BLaER1 treated with 17β-estradiol and CSF1 and Interleukin-3, amounts not matched to agents 10 nM and 100 nM (cell line): ENCODE results near the gene SEMA4D.
A peak's percentile ranks its signal among the peaks of the same experiment; 100 is the strongest.

ENCODE experiments used
- H3K27ac ChIP-seq, 11 experiments: shearing (Covaris generic); formaldehyde crosslinking; 2 replicates each; pipeline ENCODE4 v1.8.1; 2022
- H3K27me3 ChIP-seq, 11 experiments: shearing (Covaris generic); formaldehyde crosslinking; 2 replicates each; pipeline ENCODE4 v1.8.1; 2022
- H3K36me3 ChIP-seq, 11 experiments: shearing (Covaris generic); formaldehyde crosslinking; 2 replicates each; pipeline ENCODE4 v1.8.1; 2022
- H3K4me1 ChIP-seq, 10 experiments: shearing (Covaris generic); formaldehyde crosslinking; 2 replicates each; pipeline ENCODE4 v1.8.1; 2022
- H3K4me2 ChIP-seq, 11 experiments: shearing (Covaris generic); formaldehyde crosslinking; 2 replicates each; pipeline ENCODE4 v1.8.1; 2022
- H3K4me3 ChIP-seq, 10 experiments: shearing (Covaris generic); formaldehyde crosslinking; 2 replicates each; pipeline ENCODE4 v1.8.1; 2022
- H3K9ac ChIP-seq, 11 experiments: shearing (Covaris generic); formaldehyde crosslinking; 2 replicates each; pipeline ENCODE4 v1.8.1; 2022
- H3K9me3 ChIP-seq, 11 experiments: shearing (Covaris generic); formaldehyde crosslinking; replicated peaks in 1 of 11; 2 replicates each; pipeline ENCODE4 v1.8.1; 2022
- H4K20me1 ChIP-seq, 11 experiments: shearing (Covaris generic); formaldehyde crosslinking; 2 replicates each; pipeline ENCODE4 v1.8.1; 2022
- Cebpa-rat ChIP-seq, 11 experiments: shearing (Covaris generic); IDR thresholded peaks; 2 replicates each; pipeline ENCODE4 v1.8.1; 2022

Gene SEMA4D

DNA sequence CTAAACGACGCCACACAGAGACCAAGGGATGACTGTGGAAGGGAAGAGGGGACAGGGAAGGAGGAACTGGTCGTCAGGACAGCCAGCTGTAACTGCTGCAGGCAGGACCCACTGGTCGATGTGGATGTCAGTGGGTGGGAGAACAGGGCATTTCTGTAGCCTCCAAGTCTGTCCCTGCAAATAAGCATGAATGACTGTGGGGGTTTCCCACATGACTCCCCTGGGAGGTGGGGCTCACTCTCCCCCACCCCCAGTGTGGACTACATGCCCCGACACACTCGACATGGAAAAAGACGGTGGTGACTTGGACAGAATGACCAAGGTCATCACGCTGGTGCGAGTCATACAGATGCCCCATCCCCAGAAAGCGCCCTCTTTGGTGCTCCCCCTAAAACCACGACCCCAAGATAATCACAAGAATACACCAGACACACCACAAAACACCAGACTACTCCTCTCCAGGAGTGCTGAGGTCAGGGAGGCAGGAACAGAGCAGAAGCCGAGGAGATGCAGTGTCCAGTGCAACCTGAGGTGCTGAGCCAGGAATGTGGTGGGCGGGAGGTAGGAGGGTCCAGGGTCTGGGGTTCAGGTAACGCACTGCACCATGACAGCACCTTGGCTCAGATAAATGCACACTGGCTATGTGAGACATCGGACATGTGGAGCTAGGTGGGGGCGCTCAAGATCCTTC lies 114.7 kb downstream of the SEMA4D start:
- Histone ChIP-seq H4K20me1 (peaks cover 0 to 49% (median 8%) of the 10 kb centered on the region in 11 experiments; a peak in 12 of 22 replicates), H3K4me3 (peak overlapping the region in 6 of 10 experiments; percentile 9 to 35 (median 16); a peak in 6 of 20 replicates), H3K4me2 (peak overlapping the region; percentile 82 to 96 (median 91)), H3K9me3 (peaks cover 0 to 3% (median 0%) of the 10 kb centered on the region in 11 experiments; a peak in 5 of 22 replicates), H3K9ac (peak overlapping the region in 10 of 11 experiments; percentile 7 to 54 (median 34); a peak in 14 of 22 replicates), H3K36me3 (peaks cover 28 to 76% (median 61%) of the 10 kb centered on the region in 11 experiments), H3K4me1 (peaks cover 48 to 89% (median 73%) of the 10 kb centered on the region in 10 experiments), H3K27ac (peak overlapping the region in 7 of 11 experiments; percentile 47 to 69 (median 60); a peak in 12 of 22 replicates), H3K27me3 (no peaks in the 10 kb centered on the region)
- no peak for TF ChIP-seq Cebpa-rat (IDR thresholded peaks at IDR 0.05)

- Histone ChIP-seq H3K27me3 (no peaks in the 10 kb centered on the region), H4K20me1 (peaks cover 0 to 53% (median 8%) of the 10 kb centered on the region in 11 experiments; a peak in 12 of 22 replicates), H3K9ac (peak overlapping the region in 9 of 11 experiments; percentile 17 to 54 (median 35); a peak in 15 of 22 replicates), H3K9me3 (no peaks in the 10 kb centered on the region), H3K4me1 (peaks cover 50 to 86% (median 69%) of the 10 kb centered on the region in 10 experiments), H3K27ac (peak overlapping the region in 10 of 11 experiments; percentile 8 to 69 (median 56); a peak in 16 of 22 replicates), H3K36me3 (peaks cover 24 to 76% (median 58%) of the 10 kb centered on the region in 11 experiments), H3K4me3 (peak overlapping the region in 3 of 10 experiments; percentile 9 to 31 (median 16); a peak in 2 of 20 replicates), H3K4me2 (peak overlapping the region; percentile 82 to 96 (median 91))
- no peak for TF ChIP-seq Cebpa-rat (IDR thresholded peaks at IDR 0.05)
Observed at GRCh38 chr9:89382026-89382986, 115.6 kb downstream of the SEMA4D start.

- H3K9me3 ChIP-seq, result no peaks in the 10 kb centered on the region
- peak overlapping the region; percentile 82 to 96 (median 91) for H3K4me2 ChIP-seq
- H3K27me3 ChIP-seq, result no peaks in the 10 kb centered on the region
- TF ChIP-seq Cebpa-rat (IDR thresholded peaks at IDR 0.05), result no peak
- H3K27ac ChIP-seq, result peak overlapping the region in 2 of 11 experiments; percentile 20 to 60; a peak in 3 of 22 replicates
- H4K20me1 ChIP-seq, result peaks cover 0 to 53% (median 8%) of the 10 kb centered on the region in 11 experiments; a peak in 12 of 22 replicates
- peaks cover 54 to 89% (median 78%) of the 10 kb centered on the region in 10 experiments for H3K4me1 ChIP-seq
- peaks cover 13 to 76% (median 56%) of the 10 kb centered on the region in 11 experiments for H3K36me3 ChIP-seq
- peak overlapping the region in 2 of 11 experiments; percentile 13 to 22; a peak in 1 of 22 replicates for H3K9ac ChIP-seq
- H3K4me3 ChIP-seq, result 0 out of 20 replicates have a peak overlapping the region, but pooled peaks of 1 of the 10 experiments have one; percentile 0
Observed at GRCh38 chr9:89381308-89381609, 116.7 kb downstream of the SEMA4D start.

- Histone ChIP-seq H3K4me2 (peak overlapping the region; percentile 82 to 96 (median 91)), H3K36me3 (peaks cover 9 to 71% (median 52%) of the 10 kb centered on the region in 11 experiments), H3K27me3 (no peaks in the 10 kb centered on the region), H3K9ac (peak overlapping the region in 2 of 11 experiments; percentile 13 to 22; a peak in 2 of 22 replicates), H4K20me1 (peaks cover 0 to 53% (median 8%) of the 10 kb centered on the region in 11 experiments; a peak in 12 of 22 replicates), H3K9me3 (no peaks in the 10 kb centered on the region), H3K4me3 (0 out of 20 replicates have a peak overlapping the region, but pooled peaks of 1 of the 10 experiments have one; percentile 0), H3K4me1 (peaks cover 60 to 95% (median 84%) of the 10 kb centered on the region in 10 experiments), H3K27ac (peak overlapping the region in 6 of 11 experiments; percentile 15 to 50 (median 24); a peak in 6 of 22 replicates)
- TF ChIP-seq Cebpa-rat (IDR thresholded peaks at IDR 0.05), result no peak
Observed at GRCh38 chr9:89380437-89381307, 117.2 kb downstream of the SEMA4D start.

DNA sequence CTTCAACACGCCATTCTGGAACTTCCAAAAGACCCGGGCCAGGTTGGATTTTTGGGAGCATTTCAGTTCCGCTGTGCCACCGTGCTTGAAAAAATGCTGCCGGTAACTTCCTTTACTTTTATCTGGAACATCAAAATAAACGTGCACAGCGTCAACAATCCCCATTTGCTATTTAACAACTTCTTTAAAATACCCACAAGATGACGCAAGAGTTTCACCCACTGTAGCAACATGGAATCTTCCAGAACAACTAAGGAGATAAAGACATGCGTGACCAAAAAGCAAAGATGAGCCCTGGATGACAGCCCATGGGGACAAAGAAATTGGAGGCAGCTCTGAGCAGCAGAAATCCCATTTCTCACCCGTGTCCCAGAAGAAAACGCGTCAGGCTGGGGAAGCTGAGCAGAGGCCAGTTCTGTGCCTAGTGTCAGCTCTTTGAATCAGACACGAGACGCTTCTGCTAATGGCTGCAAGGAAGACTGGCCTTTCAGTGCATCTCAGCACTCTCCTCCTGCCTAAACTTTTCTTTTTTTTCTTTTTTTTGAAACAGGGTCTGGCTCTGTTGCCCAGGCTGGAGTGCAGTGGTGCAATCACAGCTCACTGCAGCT lies 118.3 kb downstream of the SEMA4D start:
- H3K27me3 ChIP-seq, result no peaks in the 10 kb centered on the region
- H3K9me3 ChIP-seq, result no peaks in the 10 kb centered on the region
- no peak overlapping the region for H3K4me3 ChIP-seq
- peaks cover 1 to 61% (median 42%) of the 10 kb centered on the region in 11 experiments; a peak in 21 of 22 replicates for H3K36me3 ChIP-seq
- H3K9ac ChIP-seq, result 0 out of 22 replicates have a peak overlapping the region, but pooled peaks of 1 of the 11 experiments have one; percentile 12
- peak in 10 of 11 experiments; percentile 44 to 90 (median 74); a peak in 16 of 22 replicates for TF ChIP-seq Cebpa-rat (IDR thresholded peaks at IDR 0.05)
- H3K27ac ChIP-seq, result peak overlapping the region in 7 of 11 experiments; percentile 29 to 60 (median 47); a peak in 9 of 22 replicates
- peaks cover 0 to 56% (median 8%) of the 10 kb centered on the region in 11 experiments; a peak in 12 of 22 replicates for H4K20me1 ChIP-seq
- H3K4me1 ChIP-seq, result peaks cover 71 to 97% (median 89%) of the 10 kb centered on the region in 10 experiments
- H3K4me2 ChIP-seq, result peak overlapping the region in 10 of 11 experiments; percentile 0 to 96 (median 86); a peak in 15 of 22 replicates

- H3K27me3 ChIP-seq, result no peaks in the 10 kb centered on the region
- peak overlapping the region in 1 of 11 experiments; percentile 12; a peak in 1 of 22 replicates for H3K9ac ChIP-seq
- TF ChIP-seq Cebpa-rat (IDR thresholded peaks at IDR 0.05), result no peak
- no peak overlapping the region for H3K4me3 ChIP-seq
- H3K4me1 ChIP-seq, result peaks cover 73 to 97% (median 89%) of the 10 kb centered on the region in 10 experiments
- H3K4me2 ChIP-seq, result peak overlapping the region in 8 of 11 experiments; percentile 18 to 96 (median 88); a peak in 15 of 22 replicates
- H3K27ac ChIP-seq, result peak overlapping the region in 7 of 11 experiments; percentile 29 to 60 (median 47); a peak in 8 of 22 replicates
- peaks cover 0 to 53% (median 8%) of the 10 kb centered on the region in 11 experiments; a peak in 12 of 22 replicates for H4K20me1 ChIP-seq
- H3K36me3 ChIP-seq, result peaks cover 0 to 55% (median 37%) of the 10 kb centered on the region in 11 experiments; a peak in 19 of 22 replicates
- H3K9me3 ChIP-seq, result no peaks in the 10 kb centered on the region
Observed at GRCh38 chr9:89379031-89379430, 118.9 kb downstream of the SEMA4D start.

GRCh38 chr9:89378541-89378940 lies 119.4 kb downstream of the SEMA4D start:
- Histone ChIP-seq H3K4me1 (peaks cover 73 to 97% (median 89%) of the 10 kb centered on the region in 10 experiments), H3K36me3 (peaks cover 0 to 50% (median 34%) of the 10 kb centered on the region in 11 experiments; a peak in 19 of 22 replicates), H3K27ac (peak overlapping the region in 3 of 11 experiments; percentile 47 to 60 (median 50); a peak in 1 of 22 replicates), H3K9me3 (no peaks in the 10 kb centered on the region), H3K4me2 (peak overlapping the region in 5 of 11 experiments; percentile 82 to 94 (median 86); a peak in 6 of 22 replicates), H3K27me3 (no peaks in the 10 kb centered on the region), H4K20me1 (peaks cover 0 to 52% (median 8%) of the 10 kb centered on the region in 11 experiments; a peak in 12 of 22 replicates), H3K9ac (no peak overlapping the region), H3K4me3 (no peak overlapping the region)
- no peak for TF ChIP-seq Cebpa-rat (IDR thresholded peaks at IDR 0.05)
